HUES64 (cell line): ENCODE data around the gene SPATS2L.

ENCODE experiments used
- H3K27ac ChIP-seq: 2 replicates; pipeline ENCODE4 v1.7.0; 2013; ENCODE audit warnings: low read depth, low read length, inconsistent platforms
- H3K27me3 ChIP-seq: 2 replicates; pipeline ENCODE4 v1.6.1; 2013; ENCODE audit warnings: mild to moderate bottlenecking, low read length; ENCODE audit not compliant: insufficient read depth
- H3K36me3 ChIP-seq: 2 replicates; pipeline ENCODE4 v1.6.1; 2013; ENCODE audit warnings: mild to moderate bottlenecking, low read length; ENCODE audit not compliant: insufficient read depth
- H3K4me1 ChIP-seq: 2 replicates; pipeline ENCODE4 v1.6.1; 2013; ENCODE audit warnings: mild to moderate bottlenecking, low read length, moderate library complexity; ENCODE audit not compliant: insufficient read depth
- H3K4me3 ChIP-seq: 2 replicates; pipeline ENCODE4 v1.5.1; 2013; ENCODE audit warnings: mild to moderate bottlenecking, low read length, moderate library complexity
- H3K9ac ChIP-seq: 2 replicates; pipeline ENCODE4 v1.6.1; 2013; ENCODE audit warnings: mild to moderate bottlenecking, low read depth, low read length
- H3K9me3 ChIP-seq: 2 replicates; pipeline ENCODE4 v1.6.1; 2013; ENCODE audit warnings: low read depth, low read length; ENCODE audit not compliant: insufficient read depth
- WGBS: fragments of 150-250, 120-280 bp; methylation state at CpG from one replicate; pipeline ENCODE4 v1.1.7; 2013; ENCODE audit warnings: missing lambda C conversion rate; 5-methylcytosine and 5-hydroxymethylcytosine counted together

The SPATS2L gene

GRCh38 chr2:200364142-200364541 lies 57.6 kb downstream of the SPATS2L start:
- Histone ChIP-seq H3K36me3 (0 out of 2 replicates have a peak, but pooled peaks cover 4% of the 10 kb centered on the region), H3K4me3 (no peak overlapping the region), H3K9ac (no peak overlapping the region), H3K27ac (no peak overlapping the region), H3K27me3 (no peaks in the 10 kb centered on the region), H3K9me3 (no peaks in the 10 kb centered on the region), H3K4me1 (peaks cover 60% of the 10 kb centered on the region)
- 92% methylated on average over 7 of the region's 7 CpGs for WGBS

- H3K36me3 ChIP-seq, result 0 out of 2 replicates have a peak, but pooled peaks cover 4% of the 10 kb centered on the region
- H3K4me3 ChIP-seq, result no peak overlapping the region
- H3K9ac ChIP-seq, result no peak overlapping the region
- H3K9me3 ChIP-seq, result no peaks in the 10 kb centered on the region
- peaks cover 56% of the 10 kb centered on the region for H3K4me1 ChIP-seq
- no peaks in the 10 kb centered on the region for H3K27me3 ChIP-seq
- WGBS, result 78% methylated on average over 3 of the region's 3 CpGs
- no peak overlapping the region for H3K27ac ChIP-seq
Observed at GRCh38 chr2:200364620-200365019, 58.1 kb downstream of the SPATS2L start.

GRCh38 chr2:200365209-200365608 lies 58.7 kb downstream of the SPATS2L start:
- 94% methylated on average over 2 of the region's 3 CpGs for WGBS
- 0 out of 2 replicates have a peak, but pooled peaks cover 4% of the 10 kb centered on the region for H3K36me3 ChIP-seq
- no peak overlapping the region for H3K27ac ChIP-seq
- peaks cover 50% of the 10 kb centered on the region for H3K4me1 ChIP-seq
- H3K9ac ChIP-seq, result no peak overlapping the region
- H3K4me3 ChIP-seq, result no peak overlapping the region
- no peaks in the 10 kb centered on the region for H3K27me3 ChIP-seq
- no peaks in the 10 kb centered on the region for H3K9me3 ChIP-seq

- H3K27ac ChIP-seq, result no peak overlapping the region
- peaks cover 33% of the 10 kb centered on the region for H3K4me1 ChIP-seq
- WGBS, result 90% methylated on average over 2 of the region's 2 CpGs
Observed at GRCh38 chr2:200367155-200367554, 60.7 kb downstream of the SPATS2L start.

GRCh38 chr2:200369886-200370285 lies 63.4 kb downstream of the SPATS2L start:
- no peaks in the 10 kb centered on the region for H3K27me3 ChIP-seq
- H3K36me3 ChIP-seq, result 0 out of 2 replicates have a peak, but pooled peaks cover 4% of the 10 kb centered on the region
- no peak overlapping the region for H3K9ac ChIP-seq
- no peak overlapping the region for H3K4me3 ChIP-seq
- WGBS, result 45% methylated on average over 2 of the region's 2 CpGs
- no peaks in the 10 kb centered on the region for H3K9me3 ChIP-seq
- H3K4me1 ChIP-seq, result peaks cover 17% of the 10 kb centered on the region
- no peak overlapping the region for H3K27ac ChIP-seq

More at GRCh38 chr2:200367155-200367554, 60.7 kb downstream of the SPATS2L start:
- H3K9me3 ChIP-seq, result no peaks in the 10 kb centered on the region
- 0 out of 2 replicates have a peak, but pooled peaks cover 4% of the 10 kb centered on the region for H3K36me3 ChIP-seq
- no peak overlapping the region for H3K4me3 ChIP-seq
- no peak overlapping the region for H3K9ac ChIP-seq
- H3K27me3 ChIP-seq, result no peaks in the 10 kb centered on the region

GRCh38 chr2:200373231-200373630 lies 66.7 kb downstream of the SPATS2L start:
- Histone ChIP-seq H3K4me3 (no peak overlapping the region), H3K9ac (no peak overlapping the region), H3K4me1 (peaks cover 20% of the 10 kb centered on the region), H3K9me3 (no peaks in the 10 kb centered on the region), H3K27ac (no peak overlapping the region), H3K27me3 (no peaks in the 10 kb centered on the region), H3K36me3 (0 out of 2 replicates have a peak, but pooled peaks cover 4% of the 10 kb centered on the region)
- WGBS, result 93% methylated on average over 3 of the region's 3 CpGs

GRCh38 chr2:200373973-200374416 lies 67.5 kb downstream of the SPATS2L start:
- no peaks in the 10 kb centered on the region for H3K36me3 ChIP-seq
- no peak overlapping the region for H3K9ac ChIP-seq
- 79% methylated on average over 5 of the region's 5 CpGs for WGBS
- H3K4me3 ChIP-seq, result no peak overlapping the region
- H3K9me3 ChIP-seq, result no peaks in the 10 kb centered on the region
- H3K27me3 ChIP-seq, result no peaks in the 10 kb centered on the region
- H3K4me1 ChIP-seq, result peaks cover 27% of the 10 kb centered on the region
- H3K27ac ChIP-seq, result no peak overlapping the region

- Histone ChIP-seq H3K9ac (no peak overlapping the region), H3K9me3 (no peaks in the 10 kb centered on the region), H3K4me1 (peaks cover 53% of the 10 kb centered on the region), H3K27me3 (no peaks in the 10 kb centered on the region), H3K27ac (no peak overlapping the region), H3K4me3 (no peak overlapping the region), H3K36me3 (no peaks in the 10 kb centered on the region)
- WGBS, result 95% methylated on average over 15 of the region's 15 CpGs
Observed at GRCh38 chr2:200376513-200377354, 70.2 kb downstream of the SPATS2L start.

GRCh38 chr2:200377355-200378336 lies 71.2 kb downstream of the SPATS2L start:
- 0 out of 2 replicates have a peak overlapping the region, but pooled peaks have one; percentile 66 for H3K27ac ChIP-seq
- H3K4me1 ChIP-seq, result peaks cover 59% of the 10 kb centered on the region
- H3K4me3 ChIP-seq, result no peak overlapping the region
- H3K9ac ChIP-seq, result no peak overlapping the region
- 78% methylated on average over 5 of the region's 5 CpGs for WGBS
- H3K27me3 ChIP-seq, result no peaks in the 10 kb centered on the region
- no peaks in the 10 kb centered on the region for H3K36me3 ChIP-seq
- H3K9me3 ChIP-seq, result no peaks in the 10 kb centered on the region

GRCh38 chr2:200378652-200379290 lies 72.3 kb downstream of the SPATS2L start:
- H3K9me3 ChIP-seq, result no peaks in the 10 kb centered on the region
- H3K9ac ChIP-seq, result no peak overlapping the region
- 80% methylated on average over 6 of the region's 7 CpGs for WGBS
- peaks cover 70% of the 10 kb centered on the region for H3K4me1 ChIP-seq
- no peaks in the 10 kb centered on the region for H3K27me3 ChIP-seq
- H3K4me3 ChIP-seq, result no peak overlapping the region
- peak overlapping the region; percentile 66; the same call in 1 of the 2 replicates for H3K27ac ChIP-seq
- H3K36me3 ChIP-seq, result no peaks in the 10 kb centered on the region
